Mononuclear cell (primary cell): ENCODE results near the gene KRTAP6-1. TPM values are rescaled to one million over a fixed set of nuclear protein-coding genes. Genes with fewer than 3 reads are reported as not detected.

Source experiments
- H3K27me3 ChIP-seq: 2 replicates; pipeline ENCODE4 v1.6.0; 2011; ENCODE audit warnings: low read length, control low read depth; ENCODE audit not compliant: insufficient read depth
- H3K4me1 ChIP-seq: 2 replicates; pipeline ENCODE4 v1.5.1; 2011; ENCODE audit warnings: mild to moderate bottlenecking, low read length, control low read depth; ENCODE audit not compliant: insufficient read depth
- H3K4me3 ChIP-seq: 2 replicates; pipeline ENCODE4 v1.5.1; 2011; ENCODE audit warnings: mild to moderate bottlenecking, low read length, moderate library complexity
- H3K9me3 ChIP-seq: 2 replicates; pipeline ENCODE4 v1.5.1; 2011; ENCODE audit warnings: low read depth, mild to moderate bottlenecking, control low read depth, low read length
- total RNA-seq: library from RNA; depleted of rRNA; stranded (reverse); fragments of >200 nt; gene quantifications from one replicate; pipeline ENCODE4 v1.2.3, GENCODE V29; 2012

The KRTAP6-1 gene
- total RNA-seq, 1 donor = not detected

DNA sequence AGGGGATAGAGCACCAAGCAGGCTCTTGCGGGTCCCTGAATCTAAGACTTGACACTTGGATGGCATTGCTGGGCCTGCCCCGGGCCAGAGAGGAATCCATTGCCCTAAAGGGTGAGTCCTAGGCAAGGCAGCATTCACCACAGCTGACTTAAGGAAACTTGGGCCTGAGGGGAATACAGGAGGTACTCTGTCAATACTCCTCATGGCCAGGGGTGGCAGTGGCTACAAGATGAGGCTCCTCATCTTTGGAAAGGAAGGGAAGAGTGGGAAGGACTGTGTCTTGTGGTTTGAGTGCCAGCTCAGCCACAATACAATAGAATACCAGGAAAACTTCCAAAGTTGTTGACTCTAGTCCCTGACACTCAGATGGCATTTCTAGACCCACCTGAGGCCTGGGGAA lies 7.8 kb downstream of the KRTAP6-1 start:
- no peaks in the 10 kb centered on the region for H3K4me1 ChIP-seq
- no peaks in the 10 kb centered on the region for H3K9me3 ChIP-seq

GRCh38 chr21:30600787-30601186 lies 12.9 kb downstream of the KRTAP6-1 start, which contains the start of gene KRTAP22-1:
Gene KRTAP22-1, plus strand, starts transcription at chr21:30601087.
- Histone ChIP-seq H3K4me3 (no peak within 1 kb of the TSS), H3K27me3 (no peaks in the 10 kb centered on the region), H3K4me1 (no peaks in the 10 kb centered on the region), H3K9me3 (no peaks in the 10 kb centered on the region)

More for the DNA sequence above, 7.8 kb downstream of the KRTAP6-1 start:
- Histone ChIP-seq H3K27me3 (no peaks in the 10 kb centered on the region), H3K4me3 (no peak overlapping the region)

GRCh38 chr21:30598802-30599201 lies 14.9 kb downstream of the KRTAP6-1 start, which contains the start of gene KRTAP6-2:
Gene KRTAP6-2, minus strand, starts transcription at chr21:30598902. Its CDS starts 28 bp downstream, at chr21:30598874.
- H3K4me1 ChIP-seq = no peaks in the 10 kb centered on the region
- H3K9me3 ChIP-seq = no peaks in the 10 kb centered on the region
- H3K4me3 ChIP-seq = no peak within 1 kb of the TSS
- H3K27me3 ChIP-seq = no peaks in the 10 kb centered on the region

DNA sequence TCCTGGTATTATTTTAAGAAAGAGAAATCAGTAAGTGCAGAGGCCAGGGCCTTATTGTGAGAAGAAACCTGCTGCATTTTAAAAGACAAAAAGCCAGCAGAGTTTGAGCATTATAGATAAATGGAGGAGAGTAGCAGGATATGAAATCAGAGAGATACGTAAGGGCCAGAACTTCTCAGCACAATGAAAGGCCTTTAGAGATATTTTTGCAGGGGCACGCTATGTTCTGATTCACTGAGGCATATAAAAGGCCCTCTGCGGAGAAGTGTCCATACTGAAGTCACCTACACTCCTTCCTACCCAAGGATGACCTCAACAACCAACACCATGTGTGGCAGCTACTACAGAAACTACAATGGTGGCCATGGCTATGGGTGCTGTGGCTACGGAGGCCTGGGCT lies 21.6 kb downstream of the KRTAP6-1 start, which contains the start of gene KRTAP6-3:
TSS of gene KRTAP6-3 (plus strand) at position 301 of the 400 bp plus-strand sequence. CDS start at position 307, 6 bp downstream.
- Histone ChIP-seq H3K4me1 (no peaks in the 10 kb centered on the region), H3K9me3 (no peaks in the 10 kb centered on the region), H3K4me3 (no peak within 1 kb of the TSS), H3K27me3 (no peaks in the 10 kb centered on the region)

DNA sequence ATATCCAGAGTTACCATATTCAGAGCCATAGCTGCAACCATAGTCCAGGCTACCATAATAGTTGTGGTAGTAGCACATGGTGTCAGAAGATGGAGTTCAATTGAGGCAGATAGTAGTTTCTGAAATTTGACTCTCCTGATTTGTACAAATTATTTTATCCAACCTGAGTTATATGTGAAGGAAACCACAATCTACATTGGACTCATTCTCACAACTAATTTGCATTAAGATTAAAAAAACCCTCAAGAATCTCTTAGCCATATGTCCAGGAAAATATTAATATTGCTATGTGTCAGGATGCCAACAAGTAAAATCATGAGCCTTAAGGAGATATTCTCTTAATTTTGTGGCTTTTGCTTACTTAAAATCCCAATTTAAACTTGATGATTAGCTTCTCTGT lies 23.4 kb downstream of the KRTAP6-1 start, which contains the start of gene KRTAP22-2:
TSS of gene KRTAP22-2 (minus strand) at position 101 of the 400 bp plus-strand sequence.
- no peaks in the 10 kb centered on the region for H3K9me3 ChIP-seq
- no peak within 1 kb of the TSS for H3K4me3 ChIP-seq
- no peaks in the 10 kb centered on the region for H3K4me1 ChIP-seq
- no peaks in the 10 kb centered on the region for H3K27me3 ChIP-seq

DNA sequence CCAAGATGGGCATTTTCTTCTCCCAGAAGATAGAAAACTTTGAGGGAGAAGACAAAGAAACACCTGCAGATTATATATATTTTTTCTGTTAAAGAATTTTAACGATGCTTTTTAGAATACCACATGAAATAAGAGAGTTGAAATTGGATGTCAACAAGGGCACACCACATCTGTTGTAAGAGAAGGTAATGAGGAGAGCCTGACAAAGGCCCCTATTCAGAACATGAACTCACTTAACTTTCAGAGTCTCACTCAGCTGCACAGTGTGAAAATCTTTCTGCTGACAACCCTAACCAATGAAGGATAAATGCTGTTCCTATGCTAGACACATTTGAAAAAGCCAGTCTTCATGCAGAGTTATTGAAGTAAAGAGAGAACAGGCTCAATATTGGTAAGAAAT lies 30.9 kb downstream of the KRTAP6-1 start:
- no peaks in the 10 kb centered on the region for H3K4me1 ChIP-seq

DNA sequence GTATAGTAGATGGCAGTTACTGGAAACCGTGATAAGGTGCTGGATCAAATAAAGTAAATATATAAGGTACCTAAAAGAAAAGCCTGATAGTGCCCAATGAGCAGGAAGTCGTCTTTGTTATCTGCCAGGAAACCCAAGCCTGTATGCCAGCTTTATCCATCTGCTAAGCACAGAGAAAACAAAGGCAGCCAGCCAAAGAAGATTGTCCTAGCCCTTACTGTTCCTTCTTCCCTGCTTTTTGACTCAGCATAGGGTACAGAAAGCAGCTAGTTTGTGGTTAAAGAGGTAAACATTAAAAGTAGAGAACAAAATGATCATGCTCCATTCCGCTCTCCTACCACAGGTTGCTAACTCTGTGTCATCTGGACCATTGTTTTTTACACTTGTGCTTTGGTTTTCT lies 33.6 kb downstream of the KRTAP6-1 start:
- no peaks in the 10 kb centered on the region for H3K27me3 ChIP-seq
- no peak overlapping the region for H3K4me3 ChIP-seq
- no peaks in the 10 kb centered on the region for H3K9me3 ChIP-seq
- no peaks in the 10 kb centered on the region for H3K4me1 ChIP-seq

More for the DNA sequence above, 30.9 kb downstream of the KRTAP6-1 start:
- Histone ChIP-seq H3K27me3 (no peaks in the 10 kb centered on the region), H3K9me3 (no peaks in the 10 kb centered on the region), H3K4me3 (no peak overlapping the region)

- H3K4me1 ChIP-seq = no peaks in the 10 kb centered on the region
- no peak overlapping the region for H3K4me3 ChIP-seq
- H3K9me3 ChIP-seq = no peaks in the 10 kb centered on the region
- H3K27me3 ChIP-seq = no peaks in the 10 kb centered on the region
Measured at GRCh38 chr21:30579346-30579745, 34.4 kb downstream of the KRTAP6-1 start.

GRCh38 chr21:30577766-30578165 lies 36.0 kb downstream of the KRTAP6-1 start:
- Histone ChIP-seq H3K27me3 (no peaks in the 10 kb centered on the region), H3K9me3 (no peaks in the 10 kb centered on the region), H3K4me3 (no peak overlapping the region), H3K4me1 (no peaks in the 10 kb centered on the region)

GRCh38 chr21:30567617-30568016 lies 46.1 kb downstream of the KRTAP6-1 start:
- Histone ChIP-seq H3K4me1 (no peaks in the 10 kb centered on the region), H3K4me3 (no peak overlapping the region), H3K9me3 (no peaks in the 10 kb centered on the region), H3K27me3 (no peaks in the 10 kb centered on the region)

GRCh38 chr21:30563630-30564029 lies 50.1 kb downstream of the KRTAP6-1 start:
- no peak overlapping the region for H3K4me3 ChIP-seq
- H3K27me3 ChIP-seq = no peaks in the 10 kb centered on the region

More at GRCh38 chr21:30563630-30564029, 50.1 kb downstream of the KRTAP6-1 start:
- H3K9me3 ChIP-seq = no peaks in the 10 kb centered on the region
- no peaks in the 10 kb centered on the region for H3K4me1 ChIP-seq

Other genes with a start within 250 kb of the KRTAP6-1 start
- not detected for gene KRTAP13-2, start 241.7 kb downstream of the KRTAP6-1 start, total RNA-seq
- not detected for gene KRTAP13-1, start 217.9 kb downstream of the KRTAP6-1 start, total RNA-seq
- gene KRTAP13-3, start 188.0 kb downstream of the KRTAP6-1 start, total RNA-seq = not detected
- not detected for gene KRTAP13-4, start 183.7 kb downstream of the KRTAP6-1 start, total RNA-seq
- not detected for gene KRTAP15-1, start 173.7 kb downstream of the KRTAP6-1 start, total RNA-seq
- gene KRTAP19-1, start 133.6 kb downstream of the KRTAP6-1 start, total RNA-seq = not detected
- gene KRTAP19-2, start 126.5 kb downstream of the KRTAP6-1 start, total RNA-seq = not detected
- gene KRTAP19-3, start 121.9 kb downstream of the KRTAP6-1 start, total RNA-seq = not detected
- gene KRTAP19-4, start 116.8 kb downstream of the KRTAP6-1 start, total RNA-seq = not detected
- not detected for gene KRTAP19-5, start 111.8 kb downstream of the KRTAP6-1 start, total RNA-seq
- gene KRTAP19-6, start 72.1 kb downstream of the KRTAP6-1 start, total RNA-seq = not detected
- not detected for gene KRTAP19-7, start 52.6 kb downstream of the KRTAP6-1 start, total RNA-seq
- gene KRTAP22-2, start 23.5 kb downstream of the KRTAP6-1 start, total RNA-seq = not detected
- not detected for gene KRTAP6-3, start 21.5 kb downstream of the KRTAP6-1 start, total RNA-seq
- gene KRTAP6-2, start 15.0 kb downstream of the KRTAP6-1 start, total RNA-seq = not detected
- gene KRTAP22-1, start 12.8 kb downstream of the KRTAP6-1 start, total RNA-seq = not detected
- not detected for gene KRTAP20-1, start 2.5 kb upstream of the KRTAP6-1 start, total RNA-seq
- gene KRTAP20-4, start 6.7 kb upstream of the KRTAP6-1 start, total RNA-seq = not detected
- not detected for gene KRTAP20-2, start 21.3 kb upstream of the KRTAP6-1 start, total RNA-seq
- not detected for gene KRTAP20-3, start 28.9 kb upstream of the KRTAP6-1 start, total RNA-seq
- gene KRTAP21-3, start 104.8 kb upstream of the KRTAP6-1 start, total RNA-seq = not detected
- gene KRTAP21-2, start 133.3 kb upstream of the KRTAP6-1 start, total RNA-seq = not detected
- not detected for gene KRTAP21-1, start 141.5 kb upstream of the KRTAP6-1 start, total RNA-seq
- not detected for gene KRTAP8-1, start 199.3 kb upstream of the KRTAP6-1 start, total RNA-seq
- not detected for gene KRTAP7-1, start 215.8 kb upstream of the KRTAP6-1 start, total RNA-seq